K562 (cell line): Measurements from ENCODE around the gene NMNAT2. TPM values are rescaled to one million over a fixed set of nuclear protein-coding genes. Genes with fewer than 3 reads are reported as not detected.

Experiments
- ATAC-seq: fragments of 200-7000 bp; cut with Tn5 transposase; 3 replicates; pipeline ENCODE4 v1.9.1; 2020; ENCODE audit warnings: moderate library complexity
- BruUV-seq: library from RNA; stranded (reverse); fragments of 400-500 nt; replicated peaks from 2 replicates; lab custom pipeline; 2021; lab: Mats Ljungman, UMichigan
- CTCF ChIA-PET: fragments of 300-600 bp; formaldehyde crosslinking; extraction: SDS; loops from one replicate; lab custom pipeline; 2021; ENCODE audit warnings: low intra/inter-chr PET ratio; lab: Yijun Ruan, JAX
- POLR2A ChIA-PET: fragments of 300-600, 350-650 bp; sonication (Branson Sonifier 250); formaldehyde crosslinking; extraction: SDS; loops from one replicate; lab custom pipeline; 2021; ENCODE audit warnings: antibody characterized with exemption, inconsistent platforms; lab: Yijun Ruan, JAX
- DNase-seq, 4 experiments: peaks; one replicate each; pipeline versions ENCODE4 v3.0.0 to v3.0.0-alpha.2; 2011 to 2018; ENCODE audit warnings: low spot score in 3 of 4, mixed read lengths in 3 of 4; ENCODE audit errors: extremely low read depth in 1 of 4
- FAIRE-seq: peaks from 2 replicates; lab custom pipeline; 2011; peaks lifted over from hg19 to GRCh38; lab: Jason Lieb, UNC
- H2AFZ ChIP-seq: 2 replicates; pipeline ENCODE4 v1.6.0; 2011; ENCODE audit warnings: low read depth, low read length, control low read depth, inconsistent platforms
- H3K27ac ChIP-seq: fragments of 200-600 bp; 3 replicates; pipeline ENCODE4 v1.8.0; 2011; ENCODE audit warnings: low read depth, mild to moderate bottlenecking, control low read depth, inconsistent platforms, low read length, moderate library complexity, mixed read lengths; ENCODE audit errors: extremely low read depth
- H3K27me3 ChIP-seq, 2 experiments: fragments of 300-600 bp in 1 of 2; 2 replicates in 1 of 2; 3 replicates in 1 of 2; pipeline versions ENCODE4 v1.6.0 to v1.8.0; 2011; ENCODE audit warnings: inconsistent platforms in 2 of 2, low read length in 2 of 2, mild to moderate bottlenecking in 1 of 2, mixed read lengths in 1 of 2, moderate library complexity in 1 of 2; ENCODE audit not compliant: control insufficient read depth in 2 of 2, insufficient read depth in 2 of 2
- H3K36me3 ChIP-seq: fragments of 300-600 bp; 3 replicates; pipeline ENCODE4 v1.8.0; 2011; ENCODE audit warnings: mild to moderate bottlenecking, low read length, inconsistent platforms; ENCODE audit not compliant: control insufficient read depth, insufficient read depth
- H3K4me1 ChIP-seq, 2 experiments: fragments of 200-600 bp in 1 of 2; replicated peaks in 1 of 2; 2 replicates in 1 of 2; 3 replicates in 1 of 2; pipeline versions ENCODE4 v1.5.1 to v1.8.0; 2011; ENCODE audit warnings: inconsistent platforms in 2 of 2, low read length in 2 of 2, mild to moderate bottlenecking in 1 of 2, mixed read lengths in 1 of 2, moderate library complexity in 1 of 2; ENCODE audit not compliant: control insufficient read depth in 2 of 2, insufficient read depth in 2 of 2
- H3K4me2 ChIP-seq: 2 replicates; pipeline ENCODE4 v1.6.1; 2011; ENCODE audit warnings: low read length, control low read depth, inconsistent platforms, mixed read lengths; ENCODE audit not compliant: insufficient read depth
- H3K4me3 ChIP-seq: fragments of 200-600 bp; sonication (generic), shearing (Covaris generic); 2 replicates; pipeline ENCODE4 v1.5.1; 2016; ENCODE audit warnings: control low read depth, inconsistent platforms
- H3K79me2 ChIP-seq: fragments of 200-600 bp; 3 replicates; pipeline ENCODE4 v1.8.0; 2011; ENCODE audit warnings: low read length, inconsistent platforms; ENCODE audit not compliant: control insufficient read depth, insufficient read depth
- H3K9ac ChIP-seq, 2 experiments: 2 replicates each; pipeline versions ENCODE4 v1.6.0 to v1.6.1; 2011; ENCODE audit warnings: low read depth in 2 of 2, low read length in 2 of 2, control low read depth in 1 of 2, inconsistent platforms in 1 of 2, mild to moderate bottlenecking in 1 of 2, mixed read lengths in 1 of 2; ENCODE audit not compliant: insufficient read depth in 1 of 2
- H3K9me1 ChIP-seq: one replicate; pipeline ENCODE4 v1.6.0; 2011; ENCODE audit warnings: inconsistent platforms, mild to moderate bottlenecking, low read length, moderate library complexity; ENCODE audit not compliant: control insufficient read depth, insufficient read depth
- H3K9me3 ChIP-seq: replicated peaks from 2 replicates; pipeline ENCODE4 v1.5.1; 2011; ENCODE audit warnings: low read depth, low read length, inconsistent platforms; ENCODE audit not compliant: control insufficient read depth, insufficient read depth
- H4K20me1 ChIP-seq: replicated peaks from 2 replicates; pipeline ENCODE4 v1.6.1; 2011; ENCODE audit warnings: low read length, inconsistent platforms, mixed read lengths; ENCODE audit not compliant: control insufficient read depth, insufficient read depth
- CEBPB ChIP-seq: fragments of 450-650 bp; IDR thresholded peaks from 2 replicates; pipeline ENCODE4 v1.6.1; 2016; ENCODE audit warnings: missing genetic modification characterization, missing compliant biosample characterization
- ETS2 ChIP-seq: IDR thresholded peaks from 2 replicates; pipeline ENCODE4 v1.6.1; 2016; ENCODE audit warnings: borderline replicate concordance, missing genetic modification characterization, mild to moderate bottlenecking, moderate library complexity, missing compliant biosample characterization; ENCODE audit not compliant: poor library complexity, severe bottlenecking
- KLF10 ChIP-seq: fragments of 250-450 bp; sonication (Bioruptor Pico); IDR thresholded peaks from 2 replicates; pipeline ENCODE4 v1.6.1; 2021; ENCODE audit warnings: matching md5 sums
- L3MBTL2 ChIP-seq: fragments of 450-650 bp; IDR thresholded peaks from 2 replicates; pipeline ENCODE4 v1.6.1; 2016; ENCODE audit warnings: mild to moderate bottlenecking, moderate library complexity
- MCM7 ChIP-seq, 2 experiments: fragments of 450-650 bp; IDR thresholded peaks; 2 replicates each; pipeline ENCODE4 v1.6.1; 2016 to 2018
- SMC3 ChIP-seq: conservative IDR thresholded peaks from 2 replicates; pipeline ENCODE4 v1.6.1; 2011; ENCODE audit warnings: low read depth, low read length, improper control_type of control experiment; ENCODE audit not compliant: insufficient read depth
- ZC3H4 ChIP-seq: sonication (generic); formaldehyde crosslinking; IDR thresholded peaks from 2 replicates; pipeline ENCODE4 v1.9.0; 2021; ENCODE audit warnings: missing genetic modification reagents, borderline replicate concordance
- ZKSCAN8 ChIP-seq: fragments of 200-800 bp; sonication (Bioruptor generic); IDR thresholded peaks from 2 replicates; pipeline ENCODE4 v1.6.1; 2016; ENCODE audit warnings: missing genetic modification characterization, missing compliant biosample characterization
- ZNF584 ChIP-seq: fragments of 200-800 bp; sonication (Bioruptor generic); IDR thresholded peaks from 2 replicates; pipeline ENCODE4 v1.6.1; 2016; ENCODE audit warnings: low read depth, mild to moderate bottlenecking, missing genetic modification characterization, missing compliant biosample characterization
- WGBS: fragments of 100-300 bp; shearing (Covaris generic); methylation state at CpG from one replicate; pipeline ENCODE4 v1.1.6; 2016; ENCODE audit warnings: low coverage, mixed read lengths; ENCODE audit not compliant: insufficient coverage; ENCODE audit errors: missing lambda C conversion rate; 5-methylcytosine and 5-hydroxymethylcytosine counted together
- in situ Hi-C: fragments of 300-500 bp; cut with MboI; formaldehyde crosslinking; loops from 4 replicates; pipeline ENCODE4 v1.15.0; 2018; ENCODE audit warnings: inconsistent platforms, mixed read lengths
- intact Hi-C: fragments of 100-400 bp; cut with micrococcal nuclease; formaldehyde crosslinking; loops from 2 replicates; pipeline ENCODE4 v1.14.2; 2022
- polyA plus RNA-seq, 8 experiments: library from polyadenylated mRNA; depleted of rRNA in 4 of 8; stranded (reverse) in 5 of 8; unstranded in 3 of 8; fragments of >200 nt; fragmentation: Nextera tagmentation in 2 of 8; fragmentation: Illumina TruSeq in 1 of 8; extraction: Ambion mirVana in 2 of 8; extraction: Trizol in 1 of 8; gene quantifications; 2 replicates each; pipeline versions ENCODE4 v1.2.1 to v1.2.3, GENCODE V29; 2011 to 2014; ENCODE audit warnings: inconsistent platforms in 1 of 8, missing spikeins in 1 of 8
- total RNA-seq, 7 experiments: library from RNA; depleted of rRNA in 6 of 7; stranded (reverse); fragments of >200 nt in 6 of 7; fragmentation: Illumina TruSeq in 2 of 7; extraction: Trizol in 2 of 7; gene quantifications; 2 replicates each; pipeline versions ENCODE4 v1.2.1 to v1.2.3, GENCODE V29; 2011 to 2021; ENCODE audit warnings: low replicate concordance in 1 of 7
- TF ChIP-seq, protein P1 (sequence below): fragments of 250-450 bp; sonication (Bioruptor Pico); IDR thresholded peaks from 2 replicates; pipeline ENCODE4 v1.5.0; 2021; ENCODE audit warnings: mild to moderate bottlenecking, moderate library complexity
- TF ChIP-seq, protein P2 (sequence below), 2 experiments: fragments of 450-650 bp in 1 of 2; IDR thresholded peaks; 2 replicates each; pipeline ENCODE4 v1.6.1; 2011 to 2017; ENCODE audit warnings: low read depth in 2 of 2, antibody characterized with exemption in 1 of 2, borderline replicate concordance in 1 of 2, low read length in 1 of 2, mild to moderate bottlenecking in 1 of 2, mixed read lengths in 1 of 2; ENCODE audit not compliant: control insufficient read depth in 1 of 2
- TF ChIP-seq, protein P3 (sequence below): fragments of 450-650 bp; IDR thresholded peaks from one replicate; pipeline ENCODE4 v1.6.1; 2018; ENCODE audit warnings: mild to moderate bottlenecking, moderate library complexity; ENCODE audit not compliant: partially characterized antibody
- TF ChIP-seq, protein P4 (sequence below): fragments of 250-450 bp; sonication (Bioruptor Pico); IDR thresholded peaks from 2 replicates; pipeline ENCODE4 v1.4.0; 2020; ENCODE audit warnings: mild to moderate bottlenecking, moderate library complexity

NMNAT2 gene
- total and polyA plus RNA-seq, 9 of the 15 experiments (the other 6 are each of a cell fraction or from before 2014, with no cell fraction given), result not detected

DNA sequence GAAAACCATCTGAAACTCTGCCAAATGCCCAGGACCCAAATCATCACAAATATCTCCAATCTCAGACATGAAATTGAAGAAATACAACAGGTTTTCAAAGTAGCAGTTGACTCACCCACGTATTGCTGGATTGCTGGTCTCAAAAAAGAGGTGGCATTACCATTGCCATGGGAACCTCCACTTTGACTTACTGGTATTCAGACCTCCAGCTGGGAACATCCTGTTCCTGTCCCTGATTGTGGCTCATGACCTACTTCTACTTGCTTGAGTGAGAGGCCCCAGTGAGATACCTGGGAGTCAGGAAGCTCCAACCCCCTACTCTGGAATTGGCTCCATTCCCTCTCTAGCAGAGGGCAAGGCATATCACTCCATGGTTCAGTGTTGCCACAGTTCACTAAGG lies 64.6 kb downstream of the NMNAT2 start:
- FAIRE-seq (no peak), DNase-seq (no peak), ATAC-seq (no peak)
- no peak overlapping the region for H2AFZ ChIP-seq
- no TSS peak for BruUV-seq
- TF ChIP-seq ETS2 (tag), result no peak
- no peak for TF ChIP-seq MCM7 (IDR thresholded peaks at IDR 0.05)
- no peak for TF ChIP-seq ZKSCAN8 (CRISPR knock-in tag)
- TF ChIP-seq, protein P1, sequence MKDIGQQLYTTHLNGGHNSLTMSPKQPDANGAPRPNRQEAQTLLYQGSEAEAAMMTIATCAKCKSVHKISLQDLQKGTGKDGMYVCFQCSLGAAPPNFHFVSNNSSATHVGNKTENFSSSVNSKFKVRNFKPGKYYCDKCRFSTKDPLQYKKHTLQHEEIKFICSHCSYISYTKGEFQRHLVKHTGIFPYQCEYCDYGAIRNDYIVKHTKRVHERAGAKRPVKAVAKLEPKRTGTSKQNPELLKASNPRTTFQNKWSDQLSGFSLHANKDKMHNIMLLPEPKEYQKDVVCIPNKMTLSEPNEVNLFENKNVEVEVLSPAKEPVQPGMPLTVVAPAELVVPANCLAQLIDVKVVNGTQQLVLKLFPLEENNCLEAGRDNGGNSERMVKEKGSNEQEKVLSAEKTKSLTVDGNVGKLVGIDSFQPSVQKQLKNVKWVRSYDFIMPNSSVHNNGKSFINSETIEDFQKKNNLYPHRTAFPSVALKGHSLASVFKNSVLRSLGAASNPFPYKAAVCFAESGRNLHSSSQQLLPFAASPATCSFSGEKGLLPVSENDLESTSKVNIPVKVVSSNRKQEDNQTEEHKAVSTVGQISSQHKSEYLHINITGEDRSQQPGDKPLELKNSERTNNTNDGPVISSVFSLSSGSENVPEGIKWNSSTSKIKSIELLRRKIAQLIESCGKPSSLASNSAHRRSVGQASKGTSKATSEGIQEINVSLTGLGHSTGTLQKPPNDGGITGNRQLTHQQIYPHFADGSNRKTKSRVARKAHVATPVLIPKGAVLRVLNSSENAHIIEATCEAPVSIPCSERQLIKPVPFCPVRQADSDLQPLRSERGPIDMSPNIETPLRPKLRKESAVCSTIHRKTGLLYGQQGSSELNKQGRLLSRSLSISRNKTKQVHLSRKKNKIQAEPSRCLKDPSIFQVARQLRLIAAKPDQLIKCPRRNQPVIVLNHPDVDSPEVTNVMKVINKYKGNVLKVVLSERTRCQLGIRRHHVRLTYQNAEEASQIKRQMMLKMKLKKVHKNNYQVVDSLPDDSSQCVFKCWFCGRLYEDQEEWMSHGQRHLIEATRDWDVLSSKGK, result no peak
- no peak for TF ChIP-seq KLF10 (CRISPR knock-in tag)
- no peak for TF ChIP-seq ZC3H4 (CRISPR knock-in tag)
- TF ChIP-seq, protein P2, sequence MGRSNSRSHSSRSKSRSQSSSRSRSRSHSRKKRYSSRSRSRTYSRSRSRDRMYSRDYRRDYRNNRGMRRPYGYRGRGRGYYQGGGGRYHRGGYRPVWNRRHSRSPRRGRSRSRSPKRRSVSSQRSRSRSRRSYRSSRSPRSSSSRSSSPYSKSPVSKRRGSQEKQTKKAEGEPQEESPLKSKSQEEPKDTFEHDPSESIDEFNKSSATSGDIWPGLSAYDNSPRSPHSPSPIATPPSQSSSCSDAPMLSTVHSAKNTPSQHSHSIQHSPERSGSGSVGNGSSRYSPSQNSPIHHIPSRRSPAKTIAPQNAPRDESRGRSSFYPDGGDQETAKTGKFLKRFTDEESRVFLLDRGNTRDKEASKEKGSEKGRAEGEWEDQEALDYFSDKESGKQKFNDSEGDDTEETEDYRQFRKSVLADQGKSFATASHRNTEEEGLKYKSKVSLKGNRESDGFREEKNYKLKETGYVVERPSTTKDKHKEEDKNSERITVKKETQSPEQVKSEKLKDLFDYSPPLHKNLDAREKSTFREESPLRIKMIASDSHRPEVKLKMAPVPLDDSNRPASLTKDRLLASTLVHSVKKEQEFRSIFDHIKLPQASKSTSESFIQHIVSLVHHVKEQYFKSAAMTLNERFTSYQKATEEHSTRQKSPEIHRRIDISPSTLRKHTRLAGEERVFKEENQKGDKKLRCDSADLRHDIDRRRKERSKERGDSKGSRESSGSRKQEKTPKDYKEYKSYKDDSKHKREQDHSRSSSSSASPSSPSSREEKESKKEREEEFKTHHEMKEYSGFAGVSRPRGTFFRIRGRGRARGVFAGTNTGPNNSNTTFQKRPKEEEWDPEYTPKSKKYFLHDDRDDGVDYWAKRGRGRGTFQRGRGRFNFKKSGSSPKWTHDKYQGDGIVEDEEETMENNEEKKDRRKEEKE (IDR thresholded peaks at IDR 0.05; ENCODE audit: borderline replicate concordance in 1 of 2, control insufficient read depth in 1 of 2, low read depth in 2 of 2, low read length in 1 of 2), result no peak
- no peak for TF ChIP-seq L3MBTL2
- TF ChIP-seq, protein P3, sequence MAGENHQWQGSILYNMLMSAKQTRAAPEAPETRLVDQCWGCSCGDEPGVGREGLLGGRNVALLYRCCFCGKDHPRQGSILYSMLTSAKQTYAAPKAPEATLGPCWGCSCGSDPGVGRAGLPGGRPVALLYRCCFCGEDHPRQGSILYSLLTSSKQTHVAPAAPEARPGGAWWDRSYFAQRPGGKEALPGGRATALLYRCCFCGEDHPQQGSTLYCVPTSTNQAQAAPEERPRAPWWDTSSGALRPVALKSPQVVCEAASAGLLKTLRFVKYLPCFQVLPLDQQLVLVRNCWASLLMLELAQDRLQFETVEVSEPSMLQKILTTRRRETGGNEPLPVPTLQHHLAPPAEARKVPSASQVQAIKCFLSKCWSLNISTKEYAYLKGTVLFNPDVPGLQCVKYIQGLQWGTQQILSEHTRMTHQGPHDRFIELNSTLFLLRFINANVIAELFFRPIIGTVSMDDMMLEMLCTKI, result no peak
- no peak for TF ChIP-seq SMC3
- TF ChIP-seq CEBPB (tag), result no peak
- TF ChIP-seq, protein P4, sequence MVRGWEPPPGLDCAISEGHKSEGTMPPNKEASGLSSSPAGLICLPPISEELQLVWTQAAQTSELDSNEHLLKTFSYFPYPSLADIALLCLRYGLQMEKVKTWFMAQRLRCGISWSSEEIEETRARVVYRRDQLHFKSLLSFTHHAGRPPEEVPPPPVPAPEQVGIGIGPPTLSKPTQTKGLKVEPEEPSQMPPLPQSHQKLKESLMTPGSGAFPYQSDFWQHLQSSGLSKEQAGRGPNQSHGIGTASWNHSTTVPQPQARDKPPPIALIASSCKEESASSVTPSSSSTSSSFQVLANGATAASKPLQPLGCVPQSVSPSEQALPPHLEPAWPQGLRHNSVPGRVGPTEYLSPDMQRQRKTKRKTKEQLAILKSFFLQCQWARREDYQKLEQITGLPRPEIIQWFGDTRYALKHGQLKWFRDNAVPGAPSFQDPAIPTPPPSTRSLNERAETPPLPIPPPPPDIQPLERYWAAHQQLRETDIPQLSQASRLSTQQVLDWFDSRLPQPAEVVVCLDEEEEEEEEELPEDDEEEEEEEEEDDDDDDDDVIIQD, result no peak
- TF ChIP-seq ZNF584, result no peak
- no peaks in the 10 kb centered on the region for H3K79me2 ChIP-seq
- H3K27me3 ChIP-seq, result peaks cover 8 to 13% of the 10 kb centered on the region in 2 experiments
- ChIA-PET POLR2A (interaction anchor here (0.7 kb wide), 1 partner anchor 17 kb away, joined by 3 read pairs; no protein-coding TSS in a partner anchor), CTCF (no interaction called here)
- in situ Hi-C loops, result no loop called here
- intact Hi-C loops, result no loop called here
- no peak overlapping the region for H3K4me3 ChIP-seq
- no peaks in the 10 kb centered on the region; the same call in 1 of the 2 replicates for H4K20me1 ChIP-seq
- no peak overlapping the region for H3K9ac ChIP-seq
- H3K4me1 ChIP-seq, result no peaks in the 10 kb centered on the region
- no peak overlapping the region for H3K4me2 ChIP-seq
- 0% methylated on average over 1 of the region's 1 CpG for WGBS
- no peaks in the 10 kb centered on the region for H3K9me3 ChIP-seq
- H3K36me3 ChIP-seq, result no peaks in the 10 kb centered on the region
- H3K9me1 ChIP-seq, result no peaks in the 10 kb centered on the region
- no peak overlapping the region for H3K27ac ChIP-seq
